Muscle of leg (tissue), 11 donors: ENCODE measurements around the gene FAM236C. TPM values are rescaled to one million over a fixed set of nuclear protein-coding genes. Genes with fewer than 3 reads are reported as not detected.
"Not testable (repeated sequence)": the region's sequence is repeated elsewhere in the genome, so short reads cannot be mapped to it uniquely, and the experiment has no call there.

Source experiments
- DNase-seq: peaks from one replicate; pipeline ENCODE4 v3.0.0; 2013
- H3K27ac ChIP-seq: one replicate; pipeline ENCODE4 v1.5.1; 2013; ENCODE audit warnings: mild to moderate bottlenecking, low read length, control low read depth
- H3K27me3 ChIP-seq: one replicate; pipeline ENCODE4 v1.6.1; 2013; ENCODE audit warnings: low read length; ENCODE audit not compliant: control insufficient read depth, insufficient read depth
- H3K36me3 ChIP-seq: one replicate; pipeline ENCODE4 v1.6.1; 2013; ENCODE audit warnings: low read length; ENCODE audit not compliant: control insufficient read depth, insufficient read depth
- H3K4me1 ChIP-seq: one replicate; pipeline ENCODE4 v1.6.1; 2013; ENCODE audit warnings: low read length; ENCODE audit not compliant: control insufficient read depth, insufficient read depth
- H3K4me3 ChIP-seq: one replicate; pipeline ENCODE4 v1.5.1; 2013; ENCODE audit warnings: low read length, control low read depth
- H3K9me3 ChIP-seq: replicated peaks from 2 replicates; pipeline ENCODE4 v1.6.1; 2013; ENCODE audit warnings: low read depth, low read length; ENCODE audit not compliant: control insufficient read depth
- WGBS: methylation state at CpG from one replicate; pipeline ENCODE4 v1.1.5; 2013; ENCODE audit warnings: missing lambda C conversion rate; ENCODE audit not compliant: insufficient coverage; 5-methylcytosine and 5-hydroxymethylcytosine counted together
- polyA plus RNA-seq, 8 donors: library from polyadenylated mRNA; unstranded; fragments of 120-200 nt; gene quantifications; one replicate each; pipeline versions ENCODE4 v1.2.1 to v1.2.3, GENCODE V29; 2013; ENCODE audit warnings: inconsistent platforms in 1 of 8, low replicate concordance in 1 of 8; ENCODE audit not compliant: insufficient read length in 8 of 8, insufficient read depth in 1 of 8
- total RNA-seq: library from RNA; stranded (reverse); fragments of 120-200 nt; gene quantifications from one replicate; pipeline ENCODE4 v1.2.4, GENCODE V29; 2013

The FAM236C gene
- total and polyA plus RNA-seq, 9 donors = not detected

DNA sequence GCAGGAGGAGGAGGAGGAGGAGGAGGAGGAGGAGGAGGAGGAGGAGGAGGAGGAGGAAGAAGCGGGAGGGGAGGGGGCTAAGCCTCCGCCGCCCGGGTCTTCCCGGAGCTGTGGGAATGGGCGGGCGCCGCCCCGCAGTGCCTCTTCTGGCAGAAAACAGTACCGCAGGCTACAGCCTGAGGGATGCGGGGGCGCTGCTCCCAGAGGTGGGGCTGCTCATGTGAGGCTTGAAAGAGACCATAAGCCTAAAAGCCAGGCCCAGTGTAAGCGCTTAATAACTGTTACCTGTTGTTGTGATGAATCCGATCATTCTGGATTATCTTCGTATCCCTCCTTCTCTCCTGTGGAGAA lies 31.4 kb downstream of the FAM236C start, which contains the start of gene DMRTC1:
Gene DMRTC1, minus strand, starts transcription at position 19 of the 351 bp plus-strand sequence. CDS start 68,143 bp downstream, outside the sequence.
- not testable (repeated sequence) for H3K9me3 ChIP-seq, H3K4me1 ChIP-seq, H3K36me3 ChIP-seq, DNase-seq, H3K4me3 ChIP-seq, H3K27me3 ChIP-seq, H3K27ac ChIP-seq
- no CpG with 5 or more reads among the region's 15 CpGs for WGBS

DNA sequence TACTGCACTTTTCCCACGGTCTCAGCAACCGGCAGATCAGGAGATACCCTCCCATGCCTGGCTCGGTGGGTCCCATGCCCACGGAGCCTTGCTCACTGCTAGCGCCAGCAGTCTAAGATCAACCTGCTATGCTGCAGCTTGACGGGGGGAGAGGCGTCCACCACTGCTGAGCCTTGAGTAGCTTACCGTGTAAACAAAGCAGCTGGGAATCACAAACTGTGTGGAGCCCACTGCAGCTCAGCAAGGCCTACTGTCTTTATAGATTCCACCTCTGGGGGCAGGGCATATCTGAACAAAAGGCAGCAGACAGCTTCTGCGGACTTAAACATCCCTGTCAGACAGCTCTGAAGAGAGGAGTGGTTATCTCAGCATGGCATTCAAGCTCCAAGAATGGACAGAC lies 47.6 kb downstream of the FAM236C start:
- H3K36me3 ChIP-seq, H3K4me1 ChIP-seq, H3K4me3 ChIP-seq, H3K9me3 ChIP-seq, H3K27ac ChIP-seq, H3K27me3 ChIP-seq, DNase-seq: not testable (repeated sequence)
- WGBS = no CpG with 5 or more reads among the region's 9 CpGs

Other genes starting within 250 kb of the FAM236C start
- gene PHKA1, start 198.3 kb upstream of the FAM236C start, total RNA-seq = 2.7 TPM
- gene PHKA1, start 198.3 kb upstream of the FAM236C start, polyA plus RNA-seq = 1 to 10 TPM; 2.0 to 3.8 (median 3.1) TPM
- 0.22 TPM for gene DMRTC1B, start 135.7 kb upstream of the FAM236C start, total RNA-seq
- gene DMRTC1B, start 135.7 kb upstream of the FAM236C start, polyA plus RNA-seq = 1 to 10 TPM in 2 of 8 donors, under 1 TPM in 6; 0.43 to 1.0 (median 0.80) TPM
- gene FAM236B, start 130.0 kb upstream of the FAM236C start, total RNA-seq = not detected
- gene FAM236B, start 130.0 kb upstream of the FAM236C start, polyA plus RNA-seq = not detected
- not detected for gene FAM236D, start 104.4 kb upstream of the FAM236C start, total RNA-seq
- gene FAM236D, start 104.4 kb upstream of the FAM236C start, polyA plus RNA-seq = not detected
- not detected for gene FAM236A, start 25.6 kb downstream of the FAM236C start, total RNA-seq
- under 1 TPM in 1 of 8 donors, not detected in 7; 0.45 TPM for gene FAM236A, start 25.6 kb downstream of the FAM236C start, polyA plus RNA-seq
- not detected for gene DMRTC1, start 31.2 kb downstream of the FAM236C start, total RNA-seq
- gene DMRTC1, start 31.2 kb downstream of the FAM236C start, polyA plus RNA-seq = under 1 TPM in 4 of 8 donors, not detected in 4; 0.10 to 0.23 (median 0.16) TPM
- 0.04 TPM for gene PABPC1L2B, start 90.3 kb downstream of the FAM236C start, total RNA-seq
- not detected for gene PABPC1L2B, start 90.3 kb downstream of the FAM236C start, polyA plus RNA-seq
- not detected for gene PABPC1L2A, start 166.9 kb downstream of the FAM236C start, total RNA-seq
- under 1 TPM in 1 of 8 donors, not detected in 7; 0.08 TPM for gene PABPC1L2A, start 166.9 kb downstream of the FAM236C start, polyA plus RNA-seq